GM06990 (cell line): ENCODE results near the gene RGMB.
"Not testable (repeated sequence)": the region's sequence is repeated elsewhere in the genome, so short reads cannot be mapped to it uniquely, and the experiment has no call there.

Experiments used
- DNase-seq: peaks from one replicate; pipeline ENCODE4 v3.0.0-alpha.2; 2011; ENCODE audit not compliant: insufficient read length; ENCODE audit errors: extremely low read depth
- H3K27me3 ChIP-seq: replicated peaks from 2 replicates; pipeline ENCODE4 v1.6.0; 2011; ENCODE audit warnings: low read length; ENCODE audit not compliant: control insufficient read depth, insufficient read depth
- H3K36me3 ChIP-seq: 2 replicates; pipeline ENCODE4 v1.5.1; 2011; ENCODE audit warnings: low read length; ENCODE audit not compliant: control insufficient read depth, insufficient read depth
- H3K4me3 ChIP-seq: replicated peaks from 2 replicates; pipeline ENCODE4 v1.5.1; 2011; ENCODE audit warnings: low read depth, mild to moderate bottlenecking, control low read depth, low read length
- CTCF ChIP-seq: IDR thresholded peaks from 2 replicates; pipeline ENCODE4 v1.5.1; 2011; ENCODE audit warnings: low read length, control low read depth, mild to moderate bottlenecking, inconsistent platforms; ENCODE audit not compliant: insufficient read depth, poor library complexity, severe bottlenecking

Gene RGMB

DNA sequence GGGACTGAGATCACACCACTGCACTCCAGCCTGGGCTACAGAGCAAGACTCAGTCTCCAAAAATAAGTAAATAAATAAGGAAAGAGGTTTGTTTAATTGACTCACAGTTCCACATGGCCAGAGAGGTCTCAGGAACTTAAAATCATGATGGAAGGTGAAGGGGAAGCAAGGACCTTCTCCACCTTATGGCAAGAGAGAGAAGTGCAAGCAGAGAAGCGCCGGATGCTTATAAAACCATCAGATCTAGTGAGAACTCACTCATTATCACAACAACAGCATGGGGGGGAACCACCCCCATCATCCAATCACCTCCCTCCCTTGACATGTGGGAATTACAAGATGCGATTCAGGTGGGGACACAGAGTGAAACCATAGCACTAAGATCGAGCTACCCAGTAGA, 22.8 kb upstream of the RGMB start:
- Histone ChIP-seq H3K4me3 (no peak overlapping the region), H3K27me3 (no peaks in the 10 kb centered on the region), H3K36me3 (no peaks in the 10 kb centered on the region)
- TF ChIP-seq CTCF, result peak; percentile 61
- DNase-seq, result no peak

GRCh38 chr5:98752331-98752730, 21.1 kb upstream of the RGMB start:
- H3K27me3 ChIP-seq, H3K36me3 ChIP-seq, DNase-seq, H3K4me3 ChIP-seq: not testable (repeated sequence)

DNA sequence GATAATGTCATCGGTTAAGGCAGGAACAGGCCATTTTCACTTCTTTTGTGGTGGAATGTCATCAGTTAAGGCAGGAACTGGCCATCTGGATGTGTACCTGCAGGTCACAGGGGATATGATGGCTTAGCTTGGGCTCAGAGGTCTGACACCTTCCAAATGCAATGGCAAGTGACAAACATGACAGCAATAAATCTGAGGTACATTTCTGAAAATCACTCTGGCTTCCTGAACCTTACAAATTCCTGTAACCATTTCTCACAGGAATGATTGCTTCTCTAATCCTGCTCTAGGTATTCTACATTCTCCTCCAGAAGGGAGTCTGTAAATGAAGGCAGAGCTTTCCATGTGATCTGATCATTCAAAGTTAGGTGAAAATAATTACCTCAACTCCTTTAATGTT, 20.7 kb upstream of the RGMB start:
- not testable (repeated sequence) for H3K36me3 ChIP-seq, H3K27me3 ChIP-seq, H3K4me3 ChIP-seq, DNase-seq

DNA sequence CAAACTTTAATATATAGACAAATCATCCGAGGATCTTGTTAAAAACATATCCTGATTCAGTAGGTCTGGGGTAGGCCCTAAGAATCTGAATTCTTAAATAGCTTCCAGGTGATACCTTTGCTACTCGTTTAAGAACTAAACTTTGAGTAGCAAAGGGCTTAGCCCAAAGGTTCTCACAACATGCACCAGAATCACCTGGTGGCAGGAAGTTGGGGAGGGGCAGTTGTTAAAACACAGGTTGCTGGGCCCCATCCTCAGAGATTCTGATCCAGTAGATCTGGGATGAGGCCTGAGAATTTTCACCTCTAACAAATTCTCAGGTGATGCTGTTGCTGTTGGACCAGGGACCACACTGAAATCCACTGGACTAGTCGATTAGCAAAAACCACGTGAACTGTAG, 20.0 kb upstream of the RGMB start:
- DNase-seq, result no peak
- TF ChIP-seq CTCF, result no peak
- Histone ChIP-seq H3K4me3 (no peak overlapping the region), H3K36me3 (no peaks in the 10 kb centered on the region), H3K27me3 (no peaks in the 10 kb centered on the region)

- DNase-seq, result no peak
- TF ChIP-seq CTCF, result no peak
- Histone ChIP-seq H3K4me3 (no peak overlapping the region), H3K36me3 (no peaks in the 10 kb centered on the region), H3K27me3 (no peaks in the 10 kb centered on the region)
These were observed 18.1 kb upstream of the RGMB start for GRCh38 chr5:98755406-98755805.

DNA sequence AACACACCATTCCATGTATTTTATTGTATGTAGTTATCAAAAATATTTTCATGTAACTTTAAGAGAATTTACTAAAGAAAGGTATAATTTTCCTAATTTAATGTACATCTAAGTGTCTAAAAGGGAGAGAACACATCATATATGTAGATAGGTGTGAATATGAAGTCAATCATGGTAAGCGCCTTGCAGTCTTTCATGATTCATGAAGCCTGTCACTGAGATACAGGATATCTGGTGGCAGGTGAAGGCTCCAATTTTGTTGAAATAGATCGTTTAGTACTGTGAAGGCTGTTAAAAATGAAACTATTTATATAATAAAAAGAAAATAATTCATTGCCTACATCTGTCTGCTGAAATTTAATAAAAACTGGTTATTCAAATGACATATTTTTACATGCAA, 15.5 kb upstream of the RGMB start:
- no peak for TF ChIP-seq CTCF
- no peak for DNase-seq
- no peaks in the 10 kb centered on the region for H3K36me3 ChIP-seq
- H3K27me3 ChIP-seq, result no peaks in the 10 kb centered on the region
- no peak overlapping the region for H3K4me3 ChIP-seq

- Histone ChIP-seq H3K4me3 (no peak overlapping the region), H3K27me3 (peaks cover 2% of the 10 kb centered on the region; the same call in 1 of the 2 replicates), H3K36me3 (no peaks in the 10 kb centered on the region)
- no peak for DNase-seq
- TF ChIP-seq CTCF, result no peak
These were observed 10.3 kb upstream of the RGMB start for GRCh38 chr5:98763001-98763630.
